HL-60 (cell line): Measurements from ENCODE around the gene SUPT6H.

Experiments used
- CTCF ChIP-seq: IDR thresholded peaks from one replicate; pipeline ENCODE4 v1.5.1; 2011; ENCODE audit warnings: low read length, control low read depth, inconsistent platforms; ENCODE audit not compliant: insufficient read depth
- GABPA ChIP-seq: IDR thresholded peaks from 2 replicates; pipeline ENCODE4 v1.6.1; 2012; ENCODE audit warnings: low read depth
- POLR2AphosphoS5 ChIP-seq: IDR thresholded peaks from 2 replicates; pipeline ENCODE4 v1.6.1; 2012; ENCODE audit warnings: low read depth
- REST ChIP-seq: IDR thresholded peaks from 2 replicates; pipeline ENCODE4 v1.6.1; 2012; ENCODE audit warnings: low read depth; ENCODE audit not compliant: insufficient replicate concordance

GRCh38 chr17:28703552-28704218, 41.7 kb downstream of the SUPT6H start:
- no peak for TF ChIP-seq POLR2AphosphoS5
- no peak for TF ChIP-seq CTCF
- TF ChIP-seq REST = no peak
- no peak for TF ChIP-seq GABPA
